ENCODE data around the gene ATP5F1B.

ATP5F1B gene

DNA sequence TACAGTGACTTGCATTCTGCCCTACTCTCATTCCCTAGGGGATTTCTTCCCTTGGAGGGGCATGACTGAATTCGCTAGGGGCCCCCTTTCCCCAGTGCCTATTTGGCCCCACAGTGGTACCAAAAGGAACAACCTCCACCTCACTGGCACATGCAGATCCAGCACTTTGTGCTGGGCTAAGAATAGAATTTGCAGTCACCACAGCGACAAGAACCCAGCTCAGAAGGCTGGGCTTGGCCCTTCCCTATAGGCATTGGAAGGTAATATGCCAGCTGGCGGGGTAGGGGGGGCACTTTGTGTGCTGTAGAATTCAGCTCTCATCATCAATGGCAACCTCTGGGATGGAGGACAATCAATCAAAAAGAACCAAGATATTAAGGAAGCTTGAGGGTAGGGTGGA, 29.5 kb downstream of the ATP5F1B start:
- DNase-seq, result no peak

DNA sequence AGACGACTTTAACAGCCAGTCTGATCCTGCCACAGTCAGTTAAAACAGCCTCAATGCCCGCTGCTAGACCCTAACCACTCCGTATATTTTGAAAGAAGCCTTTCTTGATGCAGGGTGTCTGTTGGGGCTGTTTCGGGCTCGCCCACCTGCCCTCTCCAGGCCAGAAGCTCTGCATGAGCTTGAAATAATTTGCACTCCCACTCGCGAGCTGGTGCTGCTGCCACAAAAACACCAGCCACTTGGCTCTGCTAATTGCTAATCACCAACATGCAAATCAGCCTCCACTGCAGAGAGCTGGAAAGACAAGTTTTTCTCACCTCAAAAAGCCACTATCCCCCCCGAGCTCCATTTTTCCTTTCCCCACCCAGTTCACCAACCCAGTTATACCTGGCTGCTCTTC, 31.2 kb downstream of the ATP5F1B start:
- no peak for DNase-seq

DNA sequence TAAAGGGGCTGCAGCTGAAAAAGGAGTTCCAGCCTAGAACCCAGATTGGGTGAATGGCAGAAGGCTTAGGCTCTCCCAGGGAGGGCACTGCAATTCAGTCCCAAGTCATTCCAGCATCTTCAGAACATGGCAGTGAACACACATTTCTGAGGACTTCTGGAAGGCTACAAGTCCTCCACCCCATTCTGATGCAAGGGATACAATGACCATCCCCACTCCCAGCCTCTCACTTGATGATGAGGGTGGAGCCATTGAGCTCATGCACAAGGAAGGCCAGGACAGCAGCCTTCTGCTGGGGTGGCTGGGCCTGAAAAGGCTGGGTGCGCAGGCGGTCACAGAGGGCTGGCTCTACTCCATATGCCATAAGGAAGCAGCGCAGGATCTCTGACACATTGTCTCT, 41.4 kb downstream of the ATP5F1B start:
- no peak for DNase-seq

DNA sequence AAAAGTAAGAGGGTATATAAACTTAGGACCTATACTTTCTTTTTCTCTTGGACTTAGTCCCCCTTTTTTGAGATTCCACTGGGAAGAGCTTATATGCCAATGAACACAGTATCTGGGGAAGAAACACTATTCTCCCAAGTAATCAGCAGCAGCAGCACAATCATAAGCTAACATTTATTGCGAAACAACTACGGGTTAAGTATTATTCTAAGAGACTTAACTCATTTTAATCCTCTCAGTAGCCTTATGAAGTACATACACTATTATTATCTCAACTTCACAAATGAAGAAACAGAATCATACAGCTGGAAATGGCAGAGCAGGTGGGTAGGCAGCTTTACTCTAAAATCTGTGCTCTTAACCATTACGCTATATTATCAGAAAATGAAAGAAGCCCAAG, 43.5 kb downstream of the ATP5F1B start:
- no peak for DNase-seq

DNA sequence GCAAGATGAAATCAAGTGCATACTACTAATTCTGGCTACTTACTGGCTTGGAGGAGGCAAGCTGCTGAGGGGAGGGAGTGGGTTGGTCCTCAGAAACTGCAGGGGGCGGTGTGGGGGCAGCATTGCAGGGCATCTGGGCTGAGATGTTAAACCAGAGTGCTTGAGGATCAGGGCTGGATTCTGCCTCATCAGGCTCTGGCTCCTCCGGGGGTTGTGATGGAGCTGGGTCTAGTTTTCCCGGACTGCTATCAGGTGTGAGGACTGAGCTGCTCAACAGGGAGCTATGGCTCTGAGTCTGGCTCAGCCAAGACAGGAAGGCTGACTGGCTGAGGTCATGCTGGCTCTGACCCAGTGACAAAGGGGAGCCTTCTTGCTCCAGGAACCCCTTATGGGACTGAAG, 44.3 kb downstream of the ATP5F1B start:
- DNase-seq, result no peak

DNA sequence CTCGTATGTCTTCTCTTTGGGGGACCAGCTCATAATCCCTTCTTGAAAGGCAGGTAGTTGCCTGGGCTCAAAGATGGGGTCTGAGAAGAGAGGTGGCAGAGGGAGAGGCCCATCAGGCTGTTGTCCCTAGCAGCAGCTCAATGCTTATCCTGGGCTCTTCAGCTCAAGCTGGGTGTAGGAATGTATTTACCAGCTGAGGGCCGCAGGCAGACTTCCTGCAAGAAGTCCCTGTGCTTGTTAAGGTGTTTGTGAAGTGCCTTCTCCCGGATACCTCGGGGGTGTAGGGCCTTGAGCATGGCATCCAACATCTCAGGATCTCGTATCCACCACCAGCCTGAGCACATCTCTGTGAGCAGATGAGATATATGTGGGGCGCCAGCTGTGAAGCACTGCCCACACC, 45.0 kb downstream of the ATP5F1B start:
- no peak for DNase-seq

DNA sequence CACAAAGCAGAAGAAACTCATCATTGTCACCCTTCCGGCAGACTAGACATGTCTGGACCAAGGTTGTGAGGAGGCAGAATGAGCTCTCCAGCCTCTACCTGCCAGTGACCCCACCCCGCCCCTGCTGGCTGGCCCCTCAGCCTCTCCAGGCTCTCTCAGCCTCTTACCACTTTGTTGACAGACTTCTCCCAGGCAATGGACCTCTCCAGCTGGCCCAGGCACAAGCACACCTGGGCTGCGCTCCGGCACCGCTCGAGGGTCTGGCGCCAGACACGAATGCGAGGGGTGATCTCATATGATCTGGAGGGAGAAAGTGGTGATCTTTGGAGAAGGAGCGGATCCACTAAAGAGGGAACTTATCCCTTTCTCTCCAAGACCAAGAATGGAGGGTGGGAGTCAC, 46.0 kb downstream of the ATP5F1B start:
- DNase-seq, result peak; percentile 45 to 78

DNA sequence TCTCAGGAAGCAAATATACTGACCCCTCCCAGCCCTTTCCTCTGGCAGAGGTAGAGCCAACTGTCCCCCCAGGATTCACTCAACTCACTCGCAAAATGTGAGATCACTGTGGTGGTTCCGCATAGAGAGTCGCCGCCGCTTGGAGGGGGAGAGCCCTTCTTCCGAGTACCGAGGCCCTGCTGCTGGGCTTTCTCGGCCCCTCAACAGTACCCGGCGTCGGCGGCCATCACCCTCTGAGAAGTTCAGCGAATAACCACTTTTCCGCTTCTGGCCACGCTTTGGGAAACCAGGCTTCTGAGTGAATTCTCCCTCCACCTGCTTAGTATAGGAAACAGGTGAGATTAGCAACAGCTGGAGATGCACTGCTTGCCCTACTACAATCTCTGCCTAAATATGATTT, 46.7 kb downstream of the ATP5F1B start:
- DNase-seq, result no peak

DNA sequence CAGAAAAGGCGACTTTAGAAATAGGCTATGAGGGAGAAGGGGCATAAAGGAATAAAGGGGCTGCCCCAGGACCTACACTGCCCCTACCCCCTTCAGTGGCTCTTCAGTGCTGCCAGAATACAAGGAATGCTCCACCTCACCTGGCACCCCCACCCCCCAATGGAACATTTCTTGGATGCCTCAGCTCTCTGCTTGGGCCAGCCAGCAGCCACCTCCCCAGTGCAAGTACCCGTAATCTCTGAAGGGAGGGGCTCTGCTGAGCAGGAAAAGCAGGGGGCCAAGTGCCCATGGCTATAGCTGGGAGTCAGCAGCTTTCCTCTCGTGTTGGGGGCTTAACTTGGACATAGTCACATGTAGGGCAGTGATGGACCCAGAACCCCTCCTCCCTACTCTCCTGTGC, 49.0 kb downstream of the ATP5F1B start:
- no peak for DNase-seq

DNA sequence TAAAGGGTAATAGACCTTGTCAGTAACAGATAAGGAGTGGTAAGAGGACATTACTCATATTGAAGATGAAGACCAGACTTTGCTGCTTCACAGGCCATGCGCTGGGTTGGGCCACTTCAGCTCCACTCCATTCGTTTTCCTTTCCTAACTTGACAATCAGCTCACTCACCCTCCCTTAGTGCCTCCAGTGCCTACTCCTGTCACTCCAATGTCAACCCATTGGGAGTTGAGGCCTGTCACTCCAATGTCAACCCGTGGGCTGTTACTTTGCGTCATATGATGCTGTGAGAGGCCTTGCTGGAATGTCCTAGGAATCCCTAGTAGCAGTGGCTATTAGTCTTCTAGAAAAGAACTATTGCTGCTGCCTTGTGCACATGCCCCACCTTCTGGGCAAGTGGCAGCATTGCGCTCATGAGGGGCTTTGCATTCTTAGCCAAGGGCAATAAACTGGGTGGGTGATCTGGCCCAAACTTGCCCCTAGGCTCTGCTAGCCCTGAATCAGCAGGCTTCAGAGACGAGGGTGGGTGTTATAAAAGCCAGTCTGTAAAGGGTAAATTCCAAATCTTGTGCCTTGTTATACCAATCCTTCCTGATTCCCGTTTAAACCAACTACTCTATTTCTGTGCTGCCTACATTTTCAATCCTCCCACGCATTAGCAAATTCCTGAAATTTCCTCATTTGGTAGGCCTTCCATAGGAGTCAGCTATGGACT, 51.7 kb downstream of the ATP5F1B start:
- peak; percentile 50 to 78 for DNase-seq

DNA sequence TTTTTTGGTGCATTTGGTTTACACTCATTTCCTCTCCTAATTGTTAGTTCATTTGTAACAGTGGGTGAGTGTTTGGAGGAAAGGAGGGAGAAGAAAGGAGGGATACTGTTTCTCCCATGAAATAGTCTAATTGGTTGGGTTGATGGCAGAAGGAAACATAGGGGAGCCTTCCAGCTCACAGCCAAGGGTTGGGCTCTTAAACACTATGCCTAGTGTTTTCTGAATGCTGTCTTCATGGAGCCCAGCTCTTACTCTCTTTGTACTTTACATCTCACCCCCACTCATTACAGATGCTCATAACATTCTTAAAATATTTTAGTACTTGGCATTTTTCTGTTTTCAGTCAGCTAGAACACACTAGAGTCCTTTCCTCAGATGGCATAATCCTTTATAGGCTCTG, 53.8 kb downstream of the ATP5F1B start:
- DNase-seq, result no peak

DNA sequence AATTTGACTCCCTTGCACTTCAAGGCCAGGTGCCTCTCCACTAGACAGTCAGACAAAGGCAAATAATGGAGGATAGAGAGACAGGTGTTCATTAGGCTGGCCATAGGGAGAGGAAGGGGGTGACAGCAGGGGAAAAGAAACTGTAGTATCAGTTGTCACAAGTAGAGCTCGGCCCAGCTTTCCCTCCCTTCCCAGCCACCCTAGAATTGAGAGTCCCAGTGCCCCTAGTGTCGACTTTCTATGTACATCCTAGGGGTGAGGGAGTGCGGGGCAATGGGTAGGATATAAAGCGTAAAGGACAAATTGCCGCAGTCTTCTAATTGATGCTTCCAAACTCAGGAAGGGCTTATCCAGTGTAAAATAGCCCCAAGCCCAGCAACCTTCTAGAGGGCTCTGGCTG, 54.7 kb downstream of the ATP5F1B start:
- DNase-seq, result peak; percentile 68 to 81

DNA sequence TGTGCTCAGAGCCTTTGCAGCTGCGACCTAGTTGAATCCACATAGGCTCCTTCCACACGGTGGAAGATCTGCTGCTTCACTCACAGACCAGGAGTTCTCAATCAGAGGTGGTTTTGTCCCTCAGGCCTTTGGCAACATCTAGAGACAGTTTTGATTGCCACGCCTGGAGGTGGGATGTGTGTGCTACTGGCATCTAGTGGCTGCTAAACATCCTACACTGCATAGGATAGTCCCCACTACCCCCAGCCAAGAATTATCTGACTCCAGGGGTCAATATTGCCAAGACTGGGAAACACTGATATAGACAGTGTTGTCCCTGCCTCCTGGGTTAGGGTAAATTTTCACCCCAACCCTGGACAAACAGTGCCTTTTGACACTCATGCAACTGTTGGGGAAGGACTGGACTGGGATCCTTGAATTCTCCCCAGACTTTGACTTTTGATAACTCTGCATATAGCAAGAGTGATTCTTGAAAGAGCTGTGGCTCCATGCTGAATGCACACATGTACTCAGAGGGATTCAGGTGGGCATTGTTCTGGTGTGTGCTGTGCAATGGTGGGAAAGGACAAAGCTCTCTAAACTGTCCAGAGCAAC, 55.5 kb downstream of the ATP5F1B start:
- peak in 1 of 2 experiments; percentile 67 for DNase-seq

DNA sequence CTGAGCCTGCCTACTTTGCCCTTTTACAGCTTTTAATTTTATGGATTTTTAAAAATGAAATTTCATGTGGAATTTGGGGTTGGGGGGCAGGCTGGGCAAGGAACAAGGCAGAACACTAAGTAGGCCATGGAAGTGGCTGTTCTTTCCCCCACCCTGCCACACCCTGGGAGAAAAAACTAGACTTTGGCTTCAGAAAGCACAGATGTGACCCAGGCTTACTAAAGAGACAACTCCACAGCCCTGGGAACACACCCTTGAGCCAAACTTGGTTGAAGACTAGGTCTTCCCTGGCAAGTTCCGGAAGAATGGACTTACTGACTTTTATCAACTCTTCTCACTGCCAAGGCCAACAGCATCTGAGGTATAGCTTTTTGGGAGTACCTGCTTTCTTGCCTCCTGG, 56.0 kb downstream of the ATP5F1B start:
- no peak for DNase-seq
